ENCODE results near the gene IVNS1ABP.
"Not testable (repeated sequence)": the region's sequence is repeated elsewhere in the genome, so short reads cannot be mapped to it uniquely, and the experiment has no call there.

IVNS1ABP gene

DNA sequence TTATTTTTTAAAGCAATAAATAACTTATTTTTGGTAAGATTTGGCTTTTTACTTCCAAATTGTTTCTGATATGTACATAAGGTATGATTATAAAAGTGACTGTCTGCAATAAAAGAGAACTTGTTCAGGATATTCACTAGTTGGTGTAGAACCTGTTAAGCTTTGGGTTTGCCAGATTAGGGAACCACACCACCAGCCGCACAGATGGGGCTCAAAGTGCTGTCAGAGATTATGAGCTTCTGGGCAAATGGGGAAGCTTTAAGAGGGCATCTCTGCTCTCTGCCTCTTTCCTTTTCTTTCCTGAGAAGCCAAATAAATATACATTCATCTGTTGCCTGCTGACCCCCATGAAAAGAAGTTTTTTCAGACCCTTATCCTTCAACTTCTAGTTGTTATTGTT, 25.4 kb downstream of the IVNS1ABP start:
- no peak for DNase-seq

- no peak for DNase-seq
These were observed 25.9 kb downstream of the IVNS1ABP start for GRCh38 chr1:185291159-185291558.

- DNase-seq: no peak
These were observed 27.2 kb downstream of the IVNS1ABP start for GRCh38 chr1:185289880-185290279.

DNA sequence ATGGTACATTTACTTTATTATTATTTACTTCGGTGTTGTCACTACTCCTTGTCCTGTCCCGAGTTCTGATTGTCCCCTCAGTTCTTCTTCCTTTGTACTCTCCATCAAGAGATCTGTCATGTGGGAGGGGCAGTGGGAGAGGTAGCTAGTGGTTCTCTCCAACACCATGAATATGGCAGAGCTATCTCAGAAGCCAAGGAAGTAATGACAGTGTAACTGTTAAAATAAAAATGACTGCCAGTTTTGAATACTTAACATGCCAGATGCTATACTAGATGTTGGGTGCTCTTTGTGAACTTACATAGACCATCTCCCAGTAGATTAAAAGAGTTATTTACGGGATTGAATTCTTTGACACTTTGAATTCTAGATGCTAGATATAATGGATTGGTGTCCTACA, 28.6 kb downstream of the IVNS1ABP start:
- DNase-seq: no peak

DNA sequence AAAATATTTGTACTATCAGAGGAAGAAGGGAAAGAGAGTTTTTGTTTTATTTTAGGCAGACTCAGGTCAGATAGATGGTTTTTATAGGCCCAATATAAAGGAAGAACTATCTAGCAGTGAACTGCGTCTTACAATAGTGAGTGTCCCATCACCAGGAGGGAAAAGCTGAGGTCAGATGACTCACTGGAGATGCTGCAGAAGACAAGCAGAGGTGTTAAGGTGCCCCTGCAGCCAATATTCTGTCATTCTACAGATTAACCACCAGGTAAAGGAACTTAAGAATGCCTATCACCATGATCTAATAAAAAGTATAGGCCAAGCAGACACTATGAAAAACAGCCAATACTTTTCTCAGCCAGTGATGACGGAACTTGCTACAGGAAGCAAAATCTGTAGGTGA, 29.6 kb downstream of the IVNS1ABP start:
- no peak for DNase-seq

GRCh38 chr1:185284533-185285276, 32.3 kb downstream of the IVNS1ABP start:
- no peak for DNase-seq

GRCh38 chr1:185284116-185284515, 32.9 kb downstream of the IVNS1ABP start:
- DNase-seq: no peak

- DNase-seq: no peak
These were observed 35.8 kb downstream of the IVNS1ABP start for GRCh38 chr1:185281245-185281644.

DNA sequence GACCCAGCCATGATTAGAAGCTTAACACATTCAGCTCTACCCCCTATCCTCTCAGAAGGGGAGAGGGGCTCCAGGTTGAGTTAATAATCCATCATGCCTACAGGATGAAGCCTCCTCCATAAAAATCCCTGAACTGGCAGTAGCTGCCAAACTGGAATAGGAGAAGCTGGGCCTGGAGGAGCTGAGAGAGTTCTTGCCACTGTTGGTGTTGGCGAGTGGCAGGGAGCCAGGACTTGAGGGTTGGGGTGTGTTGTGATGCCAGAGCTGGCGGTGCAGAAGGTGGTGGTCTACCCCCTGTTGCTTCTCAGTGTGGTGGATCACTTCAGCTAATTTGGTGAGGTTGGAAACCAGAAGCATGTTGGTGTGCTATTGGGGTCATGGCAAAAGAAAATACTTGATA, 36.5 kb downstream of the IVNS1ABP start:
- DNase-seq: no peak

DNA sequence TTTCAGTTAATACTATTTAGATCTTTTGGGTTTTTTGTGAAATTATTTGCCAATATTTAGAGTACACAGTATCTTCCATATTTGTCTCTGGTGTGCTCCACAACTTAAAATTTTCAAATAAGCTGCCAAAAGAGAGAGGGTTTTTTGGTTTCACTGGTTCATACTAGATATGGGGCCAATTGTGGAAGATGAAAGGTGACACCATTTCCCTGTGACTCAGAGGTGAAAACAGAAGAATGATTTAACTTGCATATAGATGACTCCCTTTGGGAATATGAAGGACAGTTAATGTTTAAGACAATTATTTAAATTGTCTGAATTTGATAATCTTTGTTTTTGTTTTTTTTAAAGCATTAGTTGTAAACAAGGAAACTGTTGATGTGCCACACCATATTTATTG, 37.5 kb downstream of the IVNS1ABP start:
- no peak for DNase-seq

DNA sequence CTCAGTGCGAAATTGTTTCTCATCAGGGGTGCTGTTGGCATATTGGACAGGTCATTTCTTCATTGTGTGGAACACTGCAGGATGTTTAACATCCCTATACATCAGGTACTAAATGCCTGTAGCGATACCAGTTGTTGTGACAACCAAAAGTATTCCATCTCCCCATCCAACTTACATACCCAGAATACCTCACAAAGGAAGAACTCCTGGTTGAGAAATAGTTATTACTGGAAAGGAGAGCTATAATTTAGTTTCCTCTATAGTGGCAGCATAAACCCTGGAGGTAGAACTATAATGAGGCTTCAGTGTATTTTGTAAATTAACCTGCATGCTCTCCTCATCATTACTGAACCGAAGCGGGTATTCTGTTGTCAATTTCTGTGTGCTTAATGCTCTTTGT, 45.1 kb downstream of the IVNS1ABP start:
- no peak for DNase-seq

DNA sequence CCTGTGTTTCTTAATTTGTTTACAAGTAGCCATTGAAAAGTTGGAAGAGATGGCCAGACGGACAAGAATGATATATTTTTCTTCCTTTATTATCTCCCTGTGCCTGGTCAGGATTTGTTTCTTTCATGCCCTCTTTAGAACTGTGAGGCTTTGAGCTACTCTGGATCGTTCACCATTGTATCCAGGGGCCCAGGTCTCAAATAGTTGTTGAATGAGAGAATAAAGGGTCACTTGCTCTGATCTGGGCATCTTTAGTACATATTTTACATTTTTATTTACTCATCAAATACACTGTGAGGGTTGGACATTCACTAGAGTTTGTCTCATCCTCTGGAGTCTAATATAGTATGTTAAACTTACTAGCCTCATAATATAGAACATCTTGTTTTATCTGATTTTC, 48.7 kb downstream of the IVNS1ABP start:
- no peak for DNase-seq

GRCh38 chr1:185267701-185268100, 49.3 kb downstream of the IVNS1ABP start:
- no peak for DNase-seq

DNA sequence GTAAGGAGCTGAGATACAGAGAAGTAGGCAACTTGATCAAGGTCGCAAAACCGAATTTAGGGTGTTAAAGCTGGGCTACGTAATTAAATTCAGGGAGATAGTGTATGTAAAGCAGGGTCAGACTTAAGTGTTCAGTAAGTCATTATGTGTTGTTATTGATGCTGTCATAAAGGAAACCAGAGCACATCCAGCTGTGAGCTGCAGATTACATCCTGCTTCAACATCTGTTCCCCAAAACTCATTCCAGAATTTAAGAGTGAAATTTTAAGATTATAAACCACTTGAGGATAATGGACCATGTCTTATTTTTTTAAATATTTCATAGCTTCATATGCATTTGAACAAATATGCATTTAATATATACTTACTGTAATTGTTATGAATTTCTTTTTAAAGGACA, 49.7 kb downstream of the IVNS1ABP start:
- DNase-seq: no peak

GRCh38 chr1:185265314-185265713, 51.7 kb downstream of the IVNS1ABP start:
- DNase-seq: no peak

DNA sequence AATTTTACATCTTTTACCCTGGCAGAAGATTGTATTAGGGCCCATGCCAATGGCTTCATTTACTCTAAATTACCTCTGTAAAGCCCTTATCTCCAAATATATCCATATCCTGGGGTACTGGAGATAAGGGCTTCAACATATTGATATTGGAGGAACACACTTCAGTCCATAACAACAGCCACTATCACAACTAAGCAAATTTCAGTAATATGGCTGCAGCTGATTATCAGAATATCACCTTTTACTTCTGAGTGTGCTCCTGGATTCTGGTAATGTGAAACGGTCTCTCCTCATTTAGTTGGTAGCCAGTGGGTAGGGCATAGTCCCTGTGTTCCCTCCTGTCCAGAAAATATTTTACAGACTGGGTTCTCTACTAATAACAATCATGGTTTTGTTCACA, 53.3 kb downstream of the IVNS1ABP start:
- no peak for DNase-seq

- no peak for DNase-seq
These were observed 53.8 kb downstream of the IVNS1ABP start for GRCh38 chr1:185263292-185263691.

DNA sequence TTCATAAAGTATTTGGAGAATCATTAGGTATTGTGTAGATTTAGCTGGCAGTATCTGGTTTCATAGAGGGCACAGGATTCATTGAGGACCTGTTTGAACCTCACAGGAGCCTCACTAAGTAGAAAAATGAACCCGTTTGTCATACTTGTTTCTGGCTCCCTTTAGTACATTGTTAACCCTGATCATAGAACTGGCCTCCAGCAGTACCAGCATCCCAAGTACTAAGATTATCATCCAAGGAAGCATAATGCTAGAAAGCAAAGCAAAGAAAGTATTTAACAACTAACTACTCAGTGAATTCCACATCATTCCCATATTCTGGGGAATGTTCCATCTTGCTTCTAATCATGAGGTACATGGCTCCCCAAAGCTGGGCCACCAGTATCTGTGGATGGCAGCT, 54.9 kb downstream of the IVNS1ABP start:
- DNase-seq: no peak

GRCh38 chr1:185260611-185261010, 56.4 kb downstream of the IVNS1ABP start:
- no peak for DNase-seq

GRCh38 chr1:185258676-185259075, 58.4 kb downstream of the IVNS1ABP start:
- no peak for DNase-seq

- DNase-seq: no peak
These were observed 59.2 kb downstream of the IVNS1ABP start for GRCh38 chr1:185257950-185258208.

DNA sequence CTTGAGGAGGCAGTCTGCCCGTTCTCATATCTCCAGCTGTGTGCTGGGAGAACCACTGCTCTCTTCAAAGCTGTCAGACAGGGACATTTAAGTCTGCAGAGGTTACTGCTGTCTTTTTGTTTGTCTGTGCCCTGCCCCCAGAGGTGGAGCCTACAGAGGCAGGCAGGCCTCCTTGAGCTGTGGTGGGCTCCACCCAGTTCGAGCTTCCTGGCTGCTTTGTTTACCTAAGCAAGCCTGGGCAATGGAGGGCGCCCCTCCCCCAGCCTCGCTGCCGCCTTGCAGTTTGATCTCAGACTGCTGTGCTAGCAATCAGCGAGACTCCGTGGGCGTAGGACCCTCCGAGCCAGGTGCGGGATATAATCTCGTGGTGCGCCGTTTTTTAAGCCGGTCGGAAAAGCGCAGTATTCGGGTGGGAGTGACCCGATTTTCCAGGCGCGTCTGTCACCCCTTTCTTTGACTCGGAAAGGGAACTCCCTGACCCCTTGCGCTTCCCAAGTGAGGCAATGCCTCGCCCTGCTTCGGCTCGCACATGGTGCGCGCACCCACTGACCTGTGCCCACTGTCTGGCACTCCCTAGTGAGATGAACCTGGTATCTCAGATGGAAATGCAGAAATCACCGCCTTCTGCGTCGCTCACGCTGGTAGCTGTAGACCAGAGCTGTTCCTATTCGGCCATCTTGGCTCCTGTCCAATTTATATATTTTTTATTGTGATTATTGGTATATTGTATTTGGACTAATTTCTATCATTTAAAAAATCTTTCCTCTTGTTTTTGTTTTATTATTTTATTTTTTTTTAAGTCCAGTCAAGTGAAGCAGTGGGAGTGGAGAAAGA, 59.7 kb downstream of the IVNS1ABP start:
- DNase-seq: not testable (repeated sequence)

GRCh38 chr1:185255595-185255994, 61.4 kb downstream of the IVNS1ABP start:
- not testable (repeated sequence) for DNase-seq

DNA sequence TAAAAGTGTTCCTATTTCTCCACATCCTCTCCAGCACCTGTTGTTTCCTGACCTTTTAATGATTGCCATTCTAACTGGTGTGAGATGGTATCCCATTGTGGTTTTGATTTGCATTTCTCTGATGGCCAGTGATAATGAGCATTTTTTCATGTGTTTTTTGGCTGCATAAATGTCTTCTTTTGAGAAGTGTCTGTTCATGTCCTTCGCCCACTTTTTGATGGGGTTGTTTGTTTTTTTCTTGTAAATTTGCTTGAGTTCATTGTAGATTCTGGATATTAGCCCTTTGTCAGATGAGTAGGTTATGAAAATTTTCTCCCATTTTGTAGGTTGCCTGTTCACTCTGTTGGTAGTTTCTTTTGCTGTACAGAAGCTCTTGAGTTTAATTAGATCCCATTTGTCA, 64.6 kb downstream of the IVNS1ABP start:
- DNase-seq: not testable (repeated sequence)

DNA sequence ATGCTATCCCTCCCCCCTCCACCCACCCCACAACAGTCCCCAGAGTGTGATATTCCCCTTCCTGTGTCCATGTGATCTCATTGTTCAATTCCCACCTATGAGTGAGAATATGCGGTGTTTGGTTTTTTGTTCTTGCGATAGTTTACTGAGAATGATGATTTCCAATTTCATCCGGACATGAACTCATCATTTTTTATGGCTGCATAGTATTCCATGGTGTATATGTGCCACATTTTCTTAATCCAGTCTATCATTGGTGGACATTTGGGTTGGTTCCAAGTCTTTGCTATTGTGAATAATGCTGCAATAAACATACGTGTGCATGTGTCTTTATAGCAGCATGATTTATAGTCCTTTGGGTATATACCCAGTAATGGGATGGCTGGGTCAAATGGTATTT, 65.1 kb downstream of the IVNS1ABP start:
- DNase-seq: not testable (repeated sequence)
